WTC11 (cell line): Measurements from ENCODE around the gene SLAIN1. TPM values are rescaled to one million over a fixed set of nuclear protein-coding genes. Genes with fewer than 3 reads are reported as not detected.

ENCODE experiments used
- ATAC-seq: fragments of 200-7000 bp; cut with Tn5 transposase; 2 replicates; pipeline ENCODE4 v1.10.0; 2021; ENCODE audit warnings: mild to moderate bottlenecking, moderate library complexity
- CTCF ChIA-PET: fragments of 300-600 bp; sonication (Branson Sonifier 250); formaldehyde crosslinking; loops from one replicate; lab custom pipeline; 2021; ENCODE audit warnings: antibody characterized with exemption; lab: Charles Lee
- POLR2A ChIA-PET: fragments of 350-600 bp; sonication (Branson Sonifier 250); formaldehyde crosslinking; loops from one replicate; lab custom pipeline; 2021; ENCODE audit warnings: antibody characterized with exemption; lab: Charles Lee
- DNase-seq: peaks from one replicate; pipeline ENCODE4 v3.0.0; 2021; ENCODE audit warnings: low spot score
- H3K27ac Mint-ChIP-seq: 2 replicates; pipeline ENCODE4 v1.8.0; 2021; ENCODE audit warnings: mixed read lengths
- H3K27me3 Mint-ChIP-seq: 2 replicates; pipeline ENCODE4 v1.8.0; 2021; ENCODE audit warnings: low read depth, mild to moderate bottlenecking, moderate library complexity, mixed read lengths
- H3K36me3 Mint-ChIP-seq: 2 replicates; pipeline ENCODE4 v1.8.0; 2021; ENCODE audit warnings: mixed read lengths
- H3K4me1 Mint-ChIP-seq: 2 replicates; pipeline ENCODE4 v1.8.0; 2022; ENCODE audit warnings: mixed read lengths
- H3K4me3 Mint-ChIP-seq: 2 replicates; pipeline ENCODE4 v1.8.0; 2021; ENCODE audit warnings: mild to moderate bottlenecking, moderate library complexity, mixed read lengths
- H3K9me3 Mint-ChIP-seq: 2 replicates; pipeline ENCODE4 v1.8.0; 2021; ENCODE audit warnings: mixed read lengths
- ATF1 ChIP-seq: sonication (generic); formaldehyde crosslinking; IDR thresholded peaks from 2 replicates; pipeline ENCODE4 v1.8.1; 2023; ENCODE audit warnings: mild to moderate bottlenecking, moderate library complexity, missing genetic modification reagents
- CBFB ChIP-seq: sonication (generic); formaldehyde crosslinking; IDR thresholded peaks from 2 replicates; pipeline ENCODE4 v1.8.1; 2022; ENCODE audit warnings: mild to moderate bottlenecking, low read depth, missing genetic modification reagents
- ESRRA ChIP-seq: sonication (generic); formaldehyde crosslinking; IDR thresholded peaks from 2 replicates; pipeline ENCODE4 v1.8.1; 2022; ENCODE audit warnings: mild to moderate bottlenecking, missing genetic modification reagents, borderline replicate concordance
- FOXJ3 ChIP-seq: sonication (generic); formaldehyde crosslinking; IDR thresholded peaks from 2 replicates; pipeline ENCODE4 v1.9.0; 2021; ENCODE audit warnings: missing genetic modification reagents, mild to moderate bottlenecking, borderline replicate concordance
- FOXK1 ChIP-seq: sonication (generic); formaldehyde crosslinking; IDR thresholded peaks from 2 replicates; pipeline ENCODE4 v1.8.0; 2022; ENCODE audit warnings: mild to moderate bottlenecking, moderate library complexity, missing genetic modification reagents
- HMGA2 ChIP-seq: fragments of 250-450 bp; sonication (Bioruptor Pico); IDR thresholded peaks from 2 replicates; pipeline ENCODE4 v1.4.0; 2021; ENCODE audit warnings: mild to moderate bottlenecking, moderate library complexity
- IRF1 ChIP-seq: sonication (generic); formaldehyde crosslinking; IDR thresholded peaks from 2 replicates; pipeline ENCODE4 v1.8.0; 2023; ENCODE audit warnings: missing genetic modification reagents
- MYBL2 ChIP-seq: sonication (generic); formaldehyde crosslinking; IDR thresholded peaks from 2 replicates; pipeline ENCODE4 v1.8.1; 2023; ENCODE audit warnings: mild to moderate bottlenecking, moderate library complexity, missing genetic modification reagents
- NFYB ChIP-seq: sonication (generic); formaldehyde crosslinking; conservative IDR thresholded peaks from 2 replicates; pipeline ENCODE4 v1.8.0; 2022; ENCODE audit warnings: low read depth, missing genetic modification reagents
- NR1H2 ChIP-seq: sonication (generic); formaldehyde crosslinking; IDR thresholded peaks from 2 replicates; pipeline ENCODE4 v1.9.0; 2021; ENCODE audit warnings: mild to moderate bottlenecking, moderate library complexity, missing genetic modification reagents
- PRDM15 ChIP-seq: sonication (generic); formaldehyde crosslinking; IDR thresholded peaks from 2 replicates; pipeline ENCODE4 v1.8.0; 2022; ENCODE audit warnings: missing genetic modification reagents
- PREB ChIP-seq: sonication (generic); formaldehyde crosslinking; IDR thresholded peaks from 2 replicates; pipeline ENCODE4 v1.8.1; 2022; ENCODE audit warnings: mild to moderate bottlenecking, missing genetic modification reagents, moderate library complexity, borderline replicate concordance
- RORB ChIP-seq: fragments of 250-450 bp; sonication (Bioruptor Pico); IDR thresholded peaks from 2 replicates; pipeline ENCODE4 v1.9.0; 2021; ENCODE audit warnings: mild to moderate bottlenecking
- SMAD4 ChIP-seq: sonication (generic); formaldehyde crosslinking; IDR thresholded peaks from 2 replicates; pipeline ENCODE4 v1.8.0; 2022; ENCODE audit warnings: mild to moderate bottlenecking, missing genetic modification reagents
- SP1 ChIP-seq: sonication (generic); formaldehyde crosslinking; conservative IDR thresholded peaks from 2 replicates; pipeline ENCODE4 v1.8.1; 2022; ENCODE audit warnings: missing genetic modification reagents
- USF2 ChIP-seq: sonication (generic); formaldehyde crosslinking; IDR thresholded peaks from 2 replicates; pipeline ENCODE4 v1.8.1; 2023; ENCODE audit warnings: mild to moderate bottlenecking, missing genetic modification reagents, moderate library complexity
- ZBTB43 ChIP-seq: sonication (generic); formaldehyde crosslinking; IDR thresholded peaks from 2 replicates; pipeline ENCODE4 v1.8.1; 2023; ENCODE audit warnings: mild to moderate bottlenecking, missing genetic modification reagents
- ZNF121 ChIP-seq: sonication (generic); formaldehyde crosslinking; IDR thresholded peaks from 2 replicates; pipeline ENCODE4 v1.8.0; 2023; ENCODE audit warnings: missing genetic modification reagents
- ZNF138 ChIP-seq: sonication (generic); formaldehyde crosslinking; conservative IDR thresholded peaks from 2 replicates; pipeline ENCODE4 v1.8.1; 2022; ENCODE audit warnings: mild to moderate bottlenecking, moderate library complexity, missing genetic modification reagents
- ZNF281 ChIP-seq: sonication (generic); formaldehyde crosslinking; IDR thresholded peaks from 2 replicates; pipeline ENCODE4 v1.8.0; 2023; ENCODE audit warnings: mild to moderate bottlenecking, missing genetic modification reagents
- ZNF416 ChIP-seq: fragments of 250-450 bp; sonication (Bioruptor Pico); IDR thresholded peaks from 2 replicates; pipeline ENCODE4 v1.9.0; 2021; ENCODE audit warnings: mild to moderate bottlenecking, inconsistent platforms
- ZNF425 ChIP-seq: fragments of 250-450 bp; sonication (Bioruptor Pico); conservative IDR thresholded peaks from 2 replicates; pipeline ENCODE4 v1.9.0; 2021; ENCODE audit warnings: mild to moderate bottlenecking
- ZNF671 ChIP-seq: fragments of 250-450 bp; sonication (Bioruptor Pico); IDR thresholded peaks from 2 replicates; pipeline ENCODE4 v1.8.0; 2021; ENCODE audit warnings: mild to moderate bottlenecking
- total RNA-seq: library from RNA; stranded (reverse); gene quantifications from 3 replicates; pipeline ENCODE4 v1.2.3, GENCODE V29; 2021

The SLAIN1 gene
- total RNA-seq, 1 experiment from 2014 or later = 29.7 TPM

GRCh38 chr13:77733674-77734073 is 36.2 kb downstream of the SLAIN1 start (continued):
- TF ChIP-seq ZBTB43 = no peak
- TF ChIP-seq ZNF281 (CRISPR knock-in tag) = no peak
- TF ChIP-seq SP1 = no peak
- TF ChIP-seq ZNF671 (CRISPR knock-in tag) = no peak
- no peak for TF ChIP-seq HMGA2 (CRISPR knock-in tag)
- TF ChIP-seq MYBL2 (CRISPR knock-in tag) = no peak
- TF ChIP-seq ZNF416 (CRISPR knock-in tag) = no peak

- POLR2A ChIA-PET = no interaction called here
- TF ChIP-seq NR1H2 = no peak
- TF ChIP-seq CBFB (CRISPR knock-in tag) = no peak
- no peak for TF ChIP-seq ZNF425 (CRISPR knock-in tag)
- TF ChIP-seq IRF1 = no peak
- no peak for TF ChIP-seq USF2
- TF ChIP-seq RORB (CRISPR knock-in tag) = no peak
- TF ChIP-seq NFYB (CRISPR knock-in tag) = no peak
- no peak for TF ChIP-seq FOXJ3 (CRISPR knock-in tag)
- TF ChIP-seq SMAD4 (CRISPR knock-in tag) = no peak
- TF ChIP-seq ZNF121 (CRISPR knock-in tag) = no peak
- TF ChIP-seq PRDM15 (CRISPR knock-in tag) = no peak
- no peak for TF ChIP-seq ATF1 (CRISPR knock-in tag)
- TF ChIP-seq ESRRA (CRISPR knock-in tag) = no peak
- TF ChIP-seq SP1 = no peak
- TF ChIP-seq FOXK1 (CRISPR knock-in tag) = no peak
- no peak for TF ChIP-seq ZNF138 (CRISPR knock-in tag)
- TF ChIP-seq PREB (CRISPR knock-in tag) = no peak
- Mint-ChIP-seq H3K27ac (no peak overlapping the region), H3K27me3 (no peaks in the 10 kb centered on the region), H3K4me3 (no peak overlapping the region), H3K36me3 (no peaks in the 10 kb centered on the region), H3K4me1 (peaks cover 34% of the 10 kb centered on the region), H3K9me3 (no peaks in the 10 kb centered on the region)
- ATAC-seq = no peak
- DNase-seq = no peak
- CTCF ChIA-PET = interaction anchor here (1.0 kb wide), 1 partner anchor 145 kb away, joined by 3 read pairs; no protein-coding TSS in a partner anchor
Measured at GRCh38 chr13:77737583-77738200, 40.2 kb downstream of the SLAIN1 start.
